ENCODE measurements around the gene HOXA7.

Gene HOXA7

DNA sequence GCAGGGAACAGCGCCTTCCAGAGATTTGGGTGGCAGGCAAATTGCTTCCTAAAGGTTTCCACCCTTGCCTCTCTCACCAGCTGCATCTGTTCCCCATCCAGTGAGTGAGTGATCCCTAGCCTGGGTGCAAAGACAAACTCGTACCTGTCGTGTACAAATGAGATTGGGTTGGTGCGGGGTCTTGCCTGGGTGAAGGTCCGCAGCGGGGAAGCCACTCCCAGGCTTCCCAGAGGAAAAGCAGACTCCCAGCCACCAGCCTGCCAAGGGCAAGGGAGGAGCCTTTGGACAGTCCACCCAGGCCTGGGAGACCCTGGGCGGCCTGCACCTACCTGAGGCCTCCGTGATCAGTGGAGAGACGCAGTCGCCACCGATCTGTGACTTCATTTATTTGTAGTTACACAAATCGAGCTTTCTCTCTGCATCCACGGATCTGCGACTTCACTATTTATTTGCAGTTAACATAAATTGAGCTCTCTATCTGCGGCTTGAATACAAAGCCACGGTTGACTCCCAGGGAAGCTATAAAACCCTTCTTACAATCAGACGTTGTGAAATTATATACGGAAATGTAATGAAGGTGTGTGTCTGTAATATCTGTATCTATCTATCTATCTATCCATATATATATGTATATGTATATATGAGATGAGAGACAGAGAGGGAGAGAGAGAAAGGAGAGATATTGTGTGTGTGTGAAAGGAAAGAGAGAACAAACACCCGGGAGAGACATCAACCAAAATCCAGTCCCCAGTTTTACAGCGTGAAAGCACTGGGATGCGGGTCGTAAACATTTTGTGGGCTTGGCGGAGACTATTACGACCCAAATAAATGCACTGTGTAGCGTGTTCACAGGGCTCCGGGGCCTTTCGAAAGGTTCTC lies 3.0 kb upstream of the HOXA7 start:
- no peak for DNase-seq (ENCODE audit: low read depth)

DNA sequence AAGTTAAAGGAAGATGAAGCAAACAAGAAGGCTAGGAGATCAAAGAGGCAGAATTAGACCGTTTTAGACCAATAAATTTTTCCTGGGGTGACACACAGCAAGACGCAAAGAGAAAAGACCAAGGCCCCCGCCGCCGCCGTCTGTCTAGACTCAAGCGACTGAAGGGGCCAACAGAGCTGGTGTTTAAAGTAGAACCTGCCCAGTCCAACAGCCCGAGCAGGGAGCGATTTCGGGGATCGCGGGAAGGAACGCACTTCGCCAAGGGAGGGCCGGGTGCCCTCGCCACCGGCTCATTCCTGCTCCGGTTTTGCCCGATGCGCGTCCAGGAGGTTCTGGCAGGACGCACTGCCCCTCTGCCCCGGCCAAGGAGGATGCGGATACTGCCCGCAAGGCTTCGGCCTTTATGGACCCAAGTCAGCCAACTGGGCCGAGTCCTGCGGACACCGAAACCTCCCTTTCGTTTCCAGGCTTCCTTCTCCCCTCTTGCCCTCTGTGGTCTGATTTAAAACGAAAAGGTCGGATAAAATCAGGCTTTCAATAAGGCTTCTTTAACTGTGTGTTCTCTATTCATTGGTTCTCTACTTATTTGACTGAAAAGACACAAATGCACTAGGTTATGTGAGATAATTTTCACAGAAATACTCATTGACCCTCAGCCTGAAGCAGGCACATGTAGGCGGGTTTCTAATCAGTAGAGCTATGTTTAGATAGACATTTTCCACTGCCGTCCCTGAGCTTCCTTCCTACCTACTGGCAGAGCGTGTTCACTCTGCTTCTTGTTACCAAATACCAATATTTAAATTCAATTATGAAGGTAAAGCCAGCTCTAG lies 2.2 kb upstream of the HOXA7 start:
- DNase-seq (ENCODE audit: low read depth) = no peak

- DNase-seq (ENCODE audit: low read depth) = no peak
These were observed 1.4 kb upstream of the HOXA7 start for GRCh38 chr7:27157702-27158431.

DNA sequence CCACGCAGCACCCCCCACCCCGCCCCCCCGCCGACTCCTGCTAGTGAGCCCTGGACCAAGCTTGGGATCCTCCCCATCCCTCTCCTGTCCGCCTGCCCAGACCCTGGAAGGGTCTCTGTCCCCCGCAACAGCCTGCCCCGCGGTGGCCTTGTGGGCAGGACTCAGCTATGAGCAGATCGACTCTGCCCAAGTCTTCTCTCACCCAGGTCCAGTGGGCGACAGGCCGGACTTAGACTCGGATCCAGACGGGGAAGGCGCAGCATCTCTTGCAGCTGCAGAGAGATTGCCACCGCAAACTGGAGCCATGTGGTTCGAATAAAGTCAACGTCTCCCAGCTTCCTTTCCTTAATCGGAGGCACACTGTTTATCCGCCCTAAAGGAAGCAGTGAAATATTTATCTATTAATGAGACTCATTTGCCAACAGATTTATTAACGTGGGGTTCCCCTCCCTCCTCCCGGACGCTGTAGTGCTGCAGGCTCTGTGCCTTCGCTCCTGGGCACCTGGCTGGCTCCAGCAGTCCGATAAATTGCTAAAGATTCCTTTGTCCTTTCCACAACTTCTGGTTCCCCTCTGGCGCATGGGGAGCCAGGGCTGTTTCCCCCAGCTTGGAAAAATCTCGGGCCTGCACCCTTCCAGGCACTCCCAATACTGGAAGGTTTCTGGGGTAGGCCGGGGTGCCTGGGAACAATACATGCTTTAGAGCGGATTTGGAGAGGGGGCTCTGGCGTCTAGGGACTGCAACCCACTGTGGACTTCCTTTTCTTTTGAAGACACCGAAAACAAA lies 634 bp upstream of the HOXA7 start:
- DNase-seq (ENCODE audit: low read depth) = no peak

- no peak for DNase-seq (ENCODE audit: low read depth)
These were observed 513 bp downstream of the HOXA7 start for GRCh38 chr7:27155816-27156507.

DNA sequence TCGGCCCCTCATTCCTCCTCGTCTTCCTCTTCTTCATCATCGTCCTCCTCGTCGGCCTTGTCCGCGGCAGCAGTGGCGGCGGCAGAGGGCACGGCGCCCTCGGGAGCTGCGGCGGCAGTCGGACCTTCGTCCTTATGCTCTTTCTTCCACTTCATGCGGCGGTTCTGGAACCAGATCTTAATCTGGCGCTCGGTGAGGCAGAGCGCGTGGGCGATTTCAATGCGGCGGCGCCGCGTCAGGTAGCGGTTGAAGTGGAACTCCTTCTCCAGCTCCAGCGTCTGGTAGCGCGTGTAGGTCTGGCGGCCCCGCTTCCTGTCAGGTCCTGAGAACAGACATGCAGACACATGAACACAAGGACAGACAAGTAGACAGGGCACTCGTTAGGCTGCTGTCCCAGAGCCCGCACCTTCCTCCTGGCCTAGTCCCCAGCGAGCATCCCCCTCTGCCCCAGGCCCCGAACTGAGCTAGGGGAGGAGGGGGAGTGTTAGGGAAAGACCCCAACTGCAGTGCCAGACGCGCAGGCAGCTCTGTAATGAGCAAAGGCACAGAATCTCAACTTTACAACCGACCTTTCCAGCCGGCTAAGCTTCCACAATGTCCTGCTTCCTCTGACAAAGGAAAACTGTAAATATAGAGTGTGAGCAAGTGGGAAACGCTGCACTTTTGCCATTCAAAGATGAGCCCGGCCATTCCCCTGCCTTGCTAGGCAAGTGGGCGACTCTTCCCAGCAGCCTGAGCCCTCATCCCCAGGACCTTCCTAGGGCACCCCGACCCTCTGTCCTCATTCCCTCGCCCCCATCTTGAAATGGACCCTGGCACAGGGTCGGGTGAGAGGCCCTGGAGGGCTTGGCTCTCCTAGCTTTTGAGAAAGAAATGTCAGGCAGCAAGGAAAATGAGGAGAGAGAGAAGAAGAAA lies 1.3 kb downstream of the HOXA7 start:
- DNase-seq (ENCODE audit: low read depth) = no peak

GRCh38 chr7:27154369-27154768 lies 2.1 kb downstream of the HOXA7 start:
- no peak for DNase-seq (ENCODE audit: low read depth)

DNA sequence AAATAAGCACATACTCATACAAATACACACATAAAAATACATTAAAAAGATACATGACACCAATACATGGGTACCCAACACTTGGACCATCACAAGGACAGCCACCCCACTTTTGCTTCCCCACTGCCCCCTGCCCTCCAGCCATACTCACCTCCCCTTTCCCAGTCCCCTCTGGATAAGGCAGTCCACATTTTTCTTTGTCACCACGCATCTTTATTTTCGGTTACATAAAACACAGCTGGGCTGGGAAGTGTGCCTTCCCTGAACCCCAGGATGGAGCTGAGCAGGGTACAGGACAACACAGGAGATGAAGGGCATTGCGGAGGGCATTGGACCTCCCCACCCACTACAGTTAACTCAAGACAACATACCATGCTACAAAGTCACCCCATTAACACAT lies 2.9 kb downstream of the HOXA7 start:
- DNase-seq (ENCODE audit: low read depth) = no peak

DNA sequence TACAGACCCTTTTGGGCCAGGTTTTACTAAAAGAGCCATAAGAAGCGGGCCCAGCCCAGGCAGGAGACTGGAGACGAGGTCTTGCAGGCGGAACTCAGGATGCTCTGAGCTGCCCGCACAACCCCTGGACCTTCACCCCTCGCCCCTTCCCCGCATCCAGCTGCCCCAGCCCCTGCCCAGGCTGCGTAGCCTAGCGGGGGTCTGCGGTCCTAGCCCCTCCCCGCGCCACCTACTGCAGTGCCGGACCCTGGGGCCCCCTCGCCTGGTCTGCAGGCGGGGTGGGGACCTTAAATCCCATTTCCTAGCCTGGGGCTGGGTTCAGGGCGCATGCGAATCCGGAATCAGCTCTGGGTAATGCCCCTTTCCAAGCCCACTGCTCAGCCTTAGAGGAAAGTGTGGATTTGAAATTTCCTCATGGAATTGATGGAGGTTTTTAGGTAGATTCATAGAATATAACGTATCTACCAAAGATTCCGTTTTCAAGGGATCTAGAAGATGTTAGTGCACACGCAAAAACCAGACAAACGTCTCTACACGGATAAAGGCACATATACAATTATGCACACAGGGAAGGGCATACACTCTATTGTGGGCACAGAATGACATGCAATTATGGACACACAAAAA lies 3.5 kb downstream of the HOXA7 start:
- DNase-seq (ENCODE audit: low read depth) = no peak

DNA sequence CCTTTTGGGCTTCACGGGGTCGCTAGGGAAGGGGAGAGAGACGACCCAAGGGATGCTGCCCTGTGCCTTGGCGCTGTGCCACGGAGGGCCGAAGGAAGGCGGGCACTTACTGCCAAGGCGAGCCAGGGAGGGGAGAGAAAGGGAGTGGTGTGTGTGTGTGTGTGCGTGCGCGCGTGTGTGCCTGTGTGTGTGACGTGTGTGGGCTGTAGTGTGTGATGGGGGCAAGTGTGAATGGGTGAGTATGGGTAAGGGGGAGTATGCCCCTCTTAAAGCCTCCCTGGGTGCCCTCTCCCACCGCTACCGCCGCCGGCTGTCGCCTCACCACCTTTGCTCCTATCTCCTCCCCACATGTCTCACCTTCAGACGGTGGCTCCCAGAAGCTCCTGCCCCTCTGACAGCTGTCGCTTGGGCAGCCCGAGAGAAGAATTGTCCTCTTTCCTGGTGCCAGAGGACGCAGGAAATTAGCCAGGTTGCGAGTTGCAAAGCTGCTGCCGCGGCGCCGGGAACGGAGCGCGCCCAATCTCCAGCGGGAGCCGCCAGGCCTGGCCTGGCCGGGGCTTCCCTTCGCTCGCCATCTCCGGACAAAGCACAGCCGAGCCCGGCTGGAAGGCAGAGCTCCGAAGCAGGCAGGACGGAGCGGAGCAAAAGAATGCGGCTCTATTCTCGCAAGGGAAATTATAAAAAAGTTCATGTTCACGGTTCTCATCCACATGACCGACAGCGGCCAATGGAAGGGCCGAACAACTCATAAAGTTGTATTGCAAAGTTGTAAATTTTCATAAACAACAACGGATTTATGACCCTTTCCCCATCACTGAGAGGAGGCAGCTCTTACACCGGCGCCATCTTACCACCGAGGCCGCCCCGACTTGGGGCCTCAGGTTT lies 4.3 kb downstream of the HOXA7 start, which contains the start of gene HOXA3:
Gene HOXA3 (minus strand): TSS at position 653 of the 885 bp plus-strand sequence. CDS start 41,943 bp downstream, outside the sequence.
- DNase-seq (ENCODE audit: low read depth) = no peak

DNA sequence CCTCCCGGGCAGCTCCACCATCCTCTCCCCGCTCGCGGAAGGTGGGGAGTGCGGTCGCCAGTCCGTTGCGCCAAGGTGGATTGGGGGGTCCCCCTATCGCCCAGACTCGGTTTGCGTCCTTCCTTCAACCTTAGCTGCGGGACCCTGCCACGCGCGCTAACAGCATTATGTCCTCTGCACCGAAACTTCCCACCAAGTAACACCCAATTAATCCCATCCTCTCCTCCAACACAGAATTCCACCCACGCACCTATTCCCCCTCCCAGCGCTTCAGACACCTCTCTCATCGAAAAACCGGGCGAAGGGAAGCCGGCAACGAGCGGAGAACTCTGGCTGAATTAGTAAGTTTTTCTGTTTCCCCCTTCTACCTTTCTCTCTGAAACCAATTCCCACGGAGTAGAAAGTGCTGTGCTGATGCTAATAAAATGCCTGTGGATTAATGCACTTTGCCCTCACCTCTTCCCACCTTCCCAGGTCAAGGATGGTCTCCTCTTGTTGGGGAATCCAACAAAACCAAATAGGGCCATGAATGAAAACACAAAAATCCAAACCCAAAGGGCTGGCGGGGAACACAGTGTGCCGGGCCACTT lies 5.0 kb downstream of the HOXA7 start:
- no peak for DNase-seq (ENCODE audit: low read depth)

- DNase-seq (ENCODE audit: low read depth) = peak; percentile 51
These were observed 5.7 kb downstream of the HOXA7 start for GRCh38 chr7:27150568-27151340.

GRCh38 chr7:27149842-27150567 lies 6.5 kb downstream of the HOXA7 start:
- DNase-seq (ENCODE audit: low read depth) = no peak

DNA sequence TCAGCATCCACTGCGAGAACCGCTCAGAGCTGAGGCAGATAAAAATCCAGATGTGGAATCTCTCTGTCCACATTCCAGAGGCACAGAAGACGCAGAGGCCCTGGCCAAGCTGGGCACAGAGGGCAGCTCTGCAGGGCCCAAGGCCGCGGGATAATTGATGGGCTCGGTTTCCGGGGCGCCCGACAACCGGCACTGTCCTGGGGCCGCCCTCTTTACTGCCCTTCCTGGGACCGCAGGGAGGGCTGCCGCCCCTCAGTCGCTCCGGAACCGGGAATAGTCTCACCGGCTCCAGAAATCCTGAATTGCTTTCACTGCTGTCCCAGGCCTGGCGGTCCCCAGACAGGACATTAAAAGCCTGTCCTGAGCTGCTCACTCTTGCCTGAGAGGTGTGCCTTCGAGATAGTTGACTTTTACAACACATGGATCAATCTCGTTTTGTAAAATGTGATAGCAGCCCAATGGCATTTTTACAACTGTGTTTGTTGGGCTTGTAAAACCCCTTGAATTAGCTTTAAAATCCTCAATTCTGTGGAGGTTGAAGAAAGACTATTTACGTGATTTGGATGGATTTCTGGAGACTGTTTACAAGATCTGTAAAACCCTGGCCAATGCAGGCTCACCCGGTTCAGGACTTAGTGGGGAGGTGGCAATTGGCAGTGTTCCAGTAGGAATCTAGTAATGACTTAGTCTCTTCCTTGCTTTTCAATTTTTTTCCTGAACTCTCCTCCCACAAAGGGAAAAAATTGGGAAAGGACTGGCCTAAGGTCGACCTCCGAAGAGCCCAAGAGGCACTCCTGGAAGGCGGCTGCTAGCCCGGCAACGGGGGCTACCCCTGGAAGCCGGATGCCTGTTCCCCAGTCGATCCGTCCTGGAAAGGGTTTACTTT lies 7.5 kb downstream of the HOXA7 start:
- no peak for DNase-seq (ENCODE audit: low read depth)

DNA sequence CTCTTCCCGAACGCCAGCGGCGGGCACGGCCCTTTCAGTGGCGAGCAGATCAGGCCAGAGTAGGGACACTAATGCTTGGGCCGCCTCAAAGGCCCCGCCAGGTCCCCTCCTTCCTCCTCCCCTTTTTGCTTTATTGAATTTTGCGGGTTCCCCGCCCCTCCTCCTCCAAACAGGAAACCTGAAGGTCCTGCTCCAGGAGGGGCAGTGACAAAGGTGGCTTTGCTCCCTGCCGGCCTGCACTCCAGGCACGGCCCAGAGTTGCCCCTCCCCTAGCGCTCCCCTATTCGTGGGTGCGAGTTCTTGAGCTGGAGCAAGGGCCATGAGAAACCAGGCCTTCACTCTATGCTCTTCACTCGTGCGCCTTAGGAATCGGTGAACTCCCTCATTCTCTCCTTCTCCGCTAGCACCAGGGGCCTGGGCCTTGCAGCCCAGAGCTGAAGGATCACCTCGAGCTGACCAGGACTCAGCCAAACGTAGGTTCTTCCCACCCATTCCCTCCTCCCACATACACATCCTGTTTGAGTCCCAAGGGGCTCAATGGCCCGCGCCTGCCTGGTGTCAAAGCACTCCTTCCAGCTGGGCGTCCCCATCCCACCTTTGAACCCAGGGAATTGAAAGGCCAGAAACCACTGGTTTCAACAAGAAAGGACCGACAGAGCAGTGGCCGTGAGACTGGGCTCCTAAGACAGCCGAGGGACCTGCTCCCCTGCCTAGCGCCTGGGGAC lies 8.3 kb downstream of the HOXA7 start:
- DNase-seq (ENCODE audit: low read depth) = no peak
